Measurements from ENCODE around the gene SH3PXD2B.
A peak's percentile ranks its signal among the peaks of the same experiment; 100 is the strongest.
"Not testable (repeated sequence)": the region's sequence is repeated elsewhere in the genome, so short reads cannot be mapped to it uniquely, and the experiment has no call there.

SH3PXD2B gene

GRCh38 chr5:172417130-172417841, 37.0 kb downstream of the SH3PXD2B start:
- DNase-seq = no peak

GRCh38 chr5:172415362-172416275, 38.7 kb downstream of the SH3PXD2B start:
- DNase-seq = no peak

GRCh38 chr5:172414531-172415361, 39.6 kb downstream of the SH3PXD2B start:
- DNase-seq = no peak

- no peak for DNase-seq
These were observed 40.6 kb downstream of the SH3PXD2B start for GRCh38 chr5:172413601-172414171.

GRCh38 chr5:172412724-172413286, 41.5 kb downstream of the SH3PXD2B start:
- DNase-seq = peak; percentile 79

- DNase-seq = no peak
These were observed 42.7 kb downstream of the SH3PXD2B start for GRCh38 chr5:172411484-172412072.

- peak; percentile 58 for DNase-seq
These were observed 43.5 kb downstream of the SH3PXD2B start for GRCh38 chr5:172410662-172411483.

GRCh38 chr5:172410160-172410559, 44.2 kb downstream of the SH3PXD2B start:
- no peak for DNase-seq

GRCh38 chr5:172409477-172409876, 44.8 kb downstream of the SH3PXD2B start:
- DNase-seq = not testable (repeated sequence)

- no peak for DNase-seq
These were observed 46.5 kb downstream of the SH3PXD2B start for GRCh38 chr5:172407822-172408221.

GRCh38 chr5:172407241-172407691, 47.1 kb downstream of the SH3PXD2B start:
- no peak for DNase-seq

GRCh38 chr5:172405226-172406107, 48.9 kb downstream of the SH3PXD2B start:
- DNase-seq = no peak

- no peak for DNase-seq
These were observed 49.6 kb downstream of the SH3PXD2B start for GRCh38 chr5:172404746-172405145.

GRCh38 chr5:172403817-172404216, 50.5 kb downstream of the SH3PXD2B start:
- no peak for DNase-seq

GRCh38 chr5:172403189-172403796, 51.0 kb downstream of the SH3PXD2B start:
- peak; percentile 96 for DNase-seq

GRCh38 chr5:172402531-172403188, 51.7 kb downstream of the SH3PXD2B start:
- DNase-seq = no peak

GRCh38 chr5:172402031-172402430, 52.3 kb downstream of the SH3PXD2B start:
- DNase-seq = not testable (repeated sequence)

GRCh38 chr5:172399826-172400225, 54.5 kb downstream of the SH3PXD2B start:
- DNase-seq = no peak

- DNase-seq = no peak
These were observed 55.0 kb downstream of the SH3PXD2B start for GRCh38 chr5:172399336-172399735.
